SK-N-SH treated with all-trans-retinoic acid at 6 μM for 48 hours (cell line): ENCODE results near the gene YES1.

Source experiments
- ATAC-seq: fragments of 200-7000 bp; cut with Tn5 transposase; 3 replicates; pipeline ENCODE4 v1.9.1; 2020; ENCODE audit warnings: mild to moderate bottlenecking, moderate library complexity
- ARNTL ChIP-seq: fragments of 450-650 bp; formaldehyde crosslinking; IDR thresholded peaks from 2 replicates; pipeline ENCODE4 v1.5.0; 2020; ENCODE audit warnings: low read depth, mild to moderate bottlenecking, moderate library complexity, borderline replicate concordance
- BACH2 ChIP-seq: fragments of 250-450 bp; sonication (Bioruptor Pico); IDR thresholded peaks from 2 replicates; pipeline ENCODE4 v1.9.0; 2021; ENCODE audit warnings: mild to moderate bottlenecking, borderline replicate concordance
- CREB5 ChIP-seq: fragments of 250-450 bp; sonication (Bioruptor Pico); IDR thresholded peaks from 2 replicates; pipeline ENCODE4 v1.5.1; 2020; ENCODE audit warnings: low read depth, mild to moderate bottlenecking, moderate library complexity
- CSDC2 ChIP-seq: fragments of 250-450 bp; sonication (Bioruptor Pico); IDR thresholded peaks from 2 replicates; pipeline ENCODE4 v1.5.0; 2020; ENCODE audit warnings: mild to moderate bottlenecking, moderate library complexity
- CSRNP3 ChIP-seq: fragments of 250-450 bp; sonication (Bioruptor Pico); IDR thresholded peaks from 2 replicates; pipeline ENCODE4 v1.5.1; 2021; ENCODE audit warnings: mild to moderate bottlenecking, moderate library complexity
- ESRRG ChIP-seq: fragments of 250-450 bp; sonication (Bioruptor Pico); IDR thresholded peaks from 2 replicates; pipeline ENCODE4 v1.6.1; 2021; ENCODE audit warnings: mild to moderate bottlenecking
- GLIS3 ChIP-seq: fragments of 250-450 bp; sonication (Bioruptor Pico); IDR thresholded peaks from 2 replicates; pipeline ENCODE4 v1.5.0; 2020; ENCODE audit warnings: mild to moderate bottlenecking, moderate library complexity
- ISL1 ChIP-seq: fragments of 250-450 bp; sonication (Bioruptor Pico); IDR thresholded peaks from 2 replicates; pipeline ENCODE4 v2.1.2; 2022; ENCODE audit warnings: mild to moderate bottlenecking, moderate library complexity
- OSR1 ChIP-seq: fragments of 250-450 bp; sonication (Bioruptor Pico); IDR thresholded peaks from 2 replicates; pipeline ENCODE4 v1.8.0; 2022; ENCODE audit warnings: moderate library complexity, mild to moderate bottlenecking, inconsistent platforms
- PPARA ChIP-seq: fragments of 250-450 bp; sonication (Bioruptor Pico); IDR thresholded peaks from 2 replicates; pipeline ENCODE4 v1.5.0; 2020; ENCODE audit warnings: mild to moderate bottlenecking, borderline replicate concordance
- RARB ChIP-seq: fragments of 250-450 bp; sonication (Bioruptor Pico); IDR thresholded peaks from 2 replicates; pipeline ENCODE4 v1.8.0; 2021; ENCODE audit warnings: mild to moderate bottlenecking, moderate library complexity
- SNAI2 ChIP-seq: fragments of 250-450 bp; sonication (Bioruptor Pico); IDR thresholded peaks from 2 replicates; pipeline ENCODE4 v1.5.0; 2020; ENCODE audit warnings: mild to moderate bottlenecking, moderate library complexity
- TCF4 ChIP-seq: fragments of 250-450 bp; sonication (Bioruptor Pico); IDR thresholded peaks from 2 replicates; pipeline ENCODE4 v1.8.0; 2021; ENCODE audit warnings: mild to moderate bottlenecking, moderate library complexity, borderline replicate concordance
- TOX ChIP-seq: fragments of 250-450 bp; sonication (Bioruptor Pico); IDR thresholded peaks from 2 replicates; pipeline ENCODE4 v1.8.0; 2021; ENCODE audit warnings: mild to moderate bottlenecking, moderate library complexity, borderline replicate concordance
- ZFP3 ChIP-seq: fragments of 250-450 bp; sonication (Bioruptor Pico); IDR thresholded peaks from 2 replicates; pipeline ENCODE4 v1.5.0; 2020; ENCODE audit warnings: mild to moderate bottlenecking, moderate library complexity
- ZFP30 ChIP-seq: fragments of 450-650 bp; formaldehyde crosslinking; IDR thresholded peaks from 2 replicates; pipeline ENCODE4 v1.5.0; 2022; ENCODE audit warnings: mild to moderate bottlenecking, moderate library complexity
- ZNF565 ChIP-seq: fragments of 450-650 bp; formaldehyde crosslinking; conservative IDR thresholded peaks from 2 replicates; pipeline ENCODE4 v1.5.0; 2020; ENCODE audit warnings: low read depth, mild to moderate bottlenecking, moderate library complexity
- ZNF8 ChIP-seq: fragments of 450-650 bp; formaldehyde crosslinking; IDR thresholded peaks from 2 replicates; pipeline ENCODE4 v1.5.0; 2020; ENCODE audit warnings: mild to moderate bottlenecking, moderate library complexity
- TF ChIP-seq, protein P1 (sequence below): fragments of 250-450 bp; sonication (Bioruptor Pico); IDR thresholded peaks from 2 replicates; pipeline ENCODE4 v1.5.0; 2020; ENCODE audit warnings: mild to moderate bottlenecking, moderate library complexity
- TF ChIP-seq, protein P2 (sequence below): fragments of 250-450 bp; sonication (Bioruptor Pico); IDR thresholded peaks from 2 replicates; pipeline ENCODE4 v1.8.0; 2021; ENCODE audit warnings: low read depth, mild to moderate bottlenecking, moderate library complexity, borderline replicate concordance
- TF ChIP-seq, protein P3 (sequence below): fragments of 250-450 bp; sonication (Bioruptor Pico); IDR thresholded peaks from 2 replicates; pipeline ENCODE4 v1.8.0; 2020; ENCODE audit warnings: mild to moderate bottlenecking, moderate library complexity, borderline replicate concordance

YES1 gene

GRCh38 chr18:789397-789796 is 22.6 kb downstream of the YES1 start:
- TF ChIP-seq, protein P1, sequence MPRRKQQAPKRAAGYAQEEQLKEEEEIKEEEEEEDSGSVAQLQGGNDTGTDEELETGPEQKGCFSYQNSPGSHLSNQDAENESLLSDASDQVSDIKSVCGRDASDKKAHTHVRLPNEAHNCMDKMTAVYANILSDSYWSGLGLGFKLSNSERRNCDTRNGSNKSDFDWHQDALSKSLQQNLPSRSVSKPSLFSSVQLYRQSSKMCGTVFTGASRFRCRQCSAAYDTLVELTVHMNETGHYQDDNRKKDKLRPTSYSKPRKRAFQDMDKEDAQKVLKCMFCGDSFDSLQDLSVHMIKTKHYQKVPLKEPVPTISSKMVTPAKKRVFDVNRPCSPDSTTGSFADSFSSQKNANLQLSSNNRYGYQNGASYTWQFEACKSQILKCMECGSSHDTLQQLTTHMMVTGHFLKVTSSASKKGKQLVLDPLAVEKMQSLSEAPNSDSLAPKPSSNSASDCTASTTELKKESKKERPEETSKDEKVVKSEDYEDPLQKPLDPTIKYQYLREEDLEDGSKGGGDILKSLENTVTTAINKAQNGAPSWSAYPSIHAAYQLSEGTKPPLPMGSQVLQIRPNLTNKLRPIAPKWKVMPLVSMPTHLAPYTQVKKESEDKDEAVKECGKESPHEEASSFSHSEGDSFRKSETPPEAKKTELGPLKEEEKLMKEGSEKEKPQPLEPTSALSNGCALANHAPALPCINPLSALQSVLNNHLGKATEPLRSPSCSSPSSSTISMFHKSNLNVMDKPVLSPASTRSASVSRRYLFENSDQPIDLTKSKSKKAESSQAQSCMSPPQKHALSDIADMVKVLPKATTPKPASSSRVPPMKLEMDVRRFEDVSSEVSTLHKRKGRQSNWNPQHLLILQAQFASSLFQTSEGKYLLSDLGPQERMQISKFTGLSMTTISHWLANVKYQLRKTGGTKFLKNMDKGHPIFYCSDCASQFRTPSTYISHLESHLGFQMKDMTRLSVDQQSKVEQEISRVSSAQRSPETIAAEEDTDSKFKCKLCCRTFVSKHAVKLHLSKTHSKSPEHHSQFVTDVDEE (CRISPR knock-in tag), result no peak
- TF ChIP-seq ZNF565 (CRISPR knock-in tag) (no peak), RARB (no peak), TOX (CRISPR knock-in tag) (no peak), CREB5 (CRISPR knock-in tag) (no peak), ZFP30 (CRISPR knock-in tag) (no peak), BACH2 (no peak), ISL1 (CRISPR knock-in tag) (no peak), CSDC2 (CRISPR knock-in tag) (no peak), SNAI2 (CRISPR knock-in tag) (no peak), OSR1 (CRISPR knock-in tag) (no peak), PPARA (no peak), CSRNP3 (CRISPR knock-in tag) (no peak), GLIS3 (CRISPR knock-in tag) (no peak), ARNTL (CRISPR knock-in tag) (no peak), ZFP3 (CRISPR knock-in tag) (no peak), TCF4 (CRISPR knock-in tag) (no peak)
- TF ChIP-seq, protein P2, sequence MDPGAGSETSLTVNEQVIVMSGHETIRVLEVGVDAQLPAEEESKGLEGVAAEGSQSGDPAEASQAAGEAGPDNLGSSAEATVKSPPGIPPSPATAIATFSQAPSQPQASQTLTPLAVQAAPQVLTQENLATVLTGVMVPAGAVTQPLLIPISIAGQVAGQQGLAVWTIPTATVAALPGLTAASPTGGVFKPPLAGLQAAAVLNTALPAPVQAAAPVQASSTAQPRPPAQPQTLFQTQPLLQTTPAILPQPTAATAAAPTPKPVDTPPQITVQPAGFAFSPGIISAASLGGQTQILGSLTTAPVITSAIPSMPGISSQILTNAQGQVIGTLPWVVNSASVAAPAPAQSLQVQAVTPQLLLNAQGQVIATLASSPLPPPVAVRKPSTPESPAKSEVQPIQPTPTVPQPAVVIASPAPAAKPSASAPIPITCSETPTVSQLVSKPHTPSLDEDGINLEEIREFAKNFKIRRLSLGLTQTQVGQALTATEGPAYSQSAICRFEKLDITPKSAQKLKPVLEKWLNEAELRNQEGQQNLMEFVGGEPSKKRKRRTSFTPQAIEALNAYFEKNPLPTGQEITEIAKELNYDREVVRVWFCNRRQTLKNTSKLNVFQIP (CRISPR knock-in tag), result no peak
- TF ChIP-seq, protein P3, sequence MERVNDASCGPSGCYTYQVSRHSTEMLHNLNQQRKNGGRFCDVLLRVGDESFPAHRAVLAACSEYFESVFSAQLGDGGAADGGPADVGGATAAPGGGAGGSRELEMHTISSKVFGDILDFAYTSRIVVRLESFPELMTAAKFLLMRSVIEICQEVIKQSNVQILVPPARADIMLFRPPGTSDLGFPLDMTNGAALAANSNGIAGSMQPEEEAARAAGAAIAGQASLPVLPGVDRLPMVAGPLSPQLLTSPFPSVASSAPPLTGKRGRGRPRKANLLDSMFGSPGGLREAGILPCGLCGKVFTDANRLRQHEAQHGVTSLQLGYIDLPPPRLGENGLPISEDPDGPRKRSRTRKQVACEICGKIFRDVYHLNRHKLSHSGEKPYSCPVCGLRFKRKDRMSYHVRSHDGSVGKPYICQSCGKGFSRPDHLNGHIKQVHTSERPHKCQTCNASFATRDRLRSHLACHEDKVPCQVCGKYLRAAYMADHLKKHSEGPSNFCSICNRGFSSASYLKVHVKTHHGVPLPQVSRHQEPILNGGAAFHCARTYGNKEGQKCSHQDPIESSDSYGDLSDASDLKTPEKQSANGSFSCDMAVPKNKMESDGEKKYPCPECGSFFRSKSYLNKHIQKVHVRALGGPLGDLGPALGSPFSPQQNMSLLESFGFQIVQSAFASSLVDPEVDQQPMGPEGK, result no peak
- ATAC-seq, result no peak

GRCh38 chr18:785242-785641 is 26.8 kb downstream of the YES1 start:
- ATAC-seq, result no peak
- no peak for TF ChIP-seq TCF4 (CRISPR knock-in tag)
- no peak for TF ChIP-seq SNAI2 (CRISPR knock-in tag)
- TF ChIP-seq, protein P2 (CRISPR knock-in tag), result no peak
- TF ChIP-seq TOX (CRISPR knock-in tag), result no peak
- no peak for TF ChIP-seq ZNF565 (CRISPR knock-in tag)
- TF ChIP-seq, protein P3, result no peak
- no peak for TF ChIP-seq ZFP30 (CRISPR knock-in tag)
- TF ChIP-seq CREB5 (CRISPR knock-in tag), result no peak
- TF ChIP-seq BACH2, result no peak
- no peak for TF ChIP-seq ZNF8 (CRISPR knock-in tag)
- no peak for TF ChIP-seq CSRNP3 (CRISPR knock-in tag)
- no peak for TF ChIP-seq ZFP3 (CRISPR knock-in tag)
- TF ChIP-seq ESRRG (CRISPR knock-in tag), result no peak
- TF ChIP-seq ARNTL (CRISPR knock-in tag), result no peak
